Spleen (tissue), 7 donors: ENCODE results near the gene EYS.

ENCODE experiments used
- CTCF ChIP-seq, 11 experiments: fragments of 200-600 bp in 7 of 11; fragments of 450-650 bp in 4 of 11; sonication (generic) in 4 of 11; IDR thresholded peaks in 8 of 11; conservative IDR thresholded peaks in 3 of 11; 1 replicate in 7 of 11; 2 replicates in 4 of 11; pipeline versions ENCODE4 v1.4.0 to v1.8.0; 2016 to 2021; ENCODE audit warnings: antibody characterized with exemption in 11 of 11, inconsistent platforms in 4 of 11, mild to moderate bottlenecking in 1 of 11
- POLR2AphosphoS5 ChIP-seq, 3 donors: sonication (generic); formaldehyde crosslinking; IDR thresholded peaks; one replicate each; pipeline ENCODE4 v1.5.1; 2017; ENCODE audit warnings: antibody characterized with exemption in 3 of 3
- donor health status: DM: no; HTN: no; CAD: no; lungs with moderate emphysema.
- donor health status: DM: no; HTN: no; CAD: no.
- donor health status: DM: no; HTN: no; CAD: no.

GRCh38 chr6:64724091-64724490 is 982.9 kb downstream of the EYS start:
- TF ChIP-seq POLR2AphosphoS5 (IDR thresholded peaks at IDR 0.05) (no peak), CTCF (IDR thresholded peaks at IDR 0.05 in 8 of 11, conservative IDR thresholded peaks at IDR 0.05 in 3 of 11) (no peak)
